Duodenal mucosa (tissue), 2 donors: Measurements from ENCODE around the gene GATB.

ENCODE experiments used
- H3K27ac ChIP-seq: one replicate; pipeline ENCODE4 v1.7.0; 2013; ENCODE audit warnings: low read depth, low read length
- H3K27me3 ChIP-seq, 2 donors: one replicate each; pipeline ENCODE4 v1.7.0; 2013; ENCODE audit warnings: low read length in 2 of 2, control low read depth in 1 of 2; ENCODE audit not compliant: insufficient read depth in 2 of 2, control insufficient read depth in 1 of 2
- H3K36me3 ChIP-seq, 2 donors: one replicate each; pipeline ENCODE4 v1.7.0; 2013; ENCODE audit warnings: low read length in 2 of 2, control low read depth in 1 of 2; ENCODE audit not compliant: insufficient read depth in 2 of 2, control insufficient read depth in 1 of 2
- H3K4me1 ChIP-seq, 2 donors: one replicate each; pipeline ENCODE4 v1.7.0; 2013; ENCODE audit warnings: low read length in 2 of 2, control low read depth in 1 of 2; ENCODE audit not compliant: insufficient read depth in 2 of 2, control insufficient read depth in 1 of 2
- H3K4me3 ChIP-seq, 2 donors: one replicate each; pipeline ENCODE4 v1.7.0; 2013; ENCODE audit warnings: low read length in 2 of 2, low read depth in 1 of 2
- H3K9ac ChIP-seq, 2 donors: one replicate each; pipeline ENCODE4 v1.7.0; 2013; ENCODE audit warnings: low read length in 2 of 2, low read depth in 1 of 2
- H3K9me3 ChIP-seq, 2 donors: one replicate each; pipeline ENCODE4 v1.7.0; 2013; ENCODE audit warnings: low read length in 2 of 2, control low read depth in 1 of 2; ENCODE audit not compliant: control insufficient read depth in 1 of 2

Gene GATB

DNA sequence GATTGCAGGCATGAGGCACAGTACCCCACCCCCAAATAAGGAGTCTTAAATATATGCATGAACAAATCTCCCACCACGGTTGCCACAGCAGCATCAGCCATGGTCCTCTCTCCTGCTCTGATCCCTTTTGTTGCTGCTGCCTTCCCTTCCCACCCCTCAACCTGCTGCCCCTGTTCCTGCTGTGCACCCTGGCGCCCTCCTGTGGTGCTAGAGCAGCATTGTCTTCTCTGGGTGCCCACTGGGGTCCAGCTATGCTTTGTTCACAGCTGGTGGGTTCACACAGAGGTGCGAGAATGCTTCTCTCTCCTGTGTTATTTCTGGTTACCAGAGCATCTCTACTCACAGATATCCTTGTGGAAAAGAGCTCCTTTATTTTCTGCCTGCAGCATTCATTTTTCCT, 116.2 kb downstream of the GATB start:
- Histone ChIP-seq H3K27me3 (no peaks in the 10 kb centered on the region), H3K36me3 (peaks cover 5 to 16% of the 10 kb centered on the region in 2 donors), H3K27ac (no peak overlapping the region), H3K9me3 (no peaks in the 10 kb centered on the region), H3K4me3 (no peak overlapping the region), H3K9ac (no peak overlapping the region), H3K4me1 (no peaks in the 10 kb centered on the region)

DNA sequence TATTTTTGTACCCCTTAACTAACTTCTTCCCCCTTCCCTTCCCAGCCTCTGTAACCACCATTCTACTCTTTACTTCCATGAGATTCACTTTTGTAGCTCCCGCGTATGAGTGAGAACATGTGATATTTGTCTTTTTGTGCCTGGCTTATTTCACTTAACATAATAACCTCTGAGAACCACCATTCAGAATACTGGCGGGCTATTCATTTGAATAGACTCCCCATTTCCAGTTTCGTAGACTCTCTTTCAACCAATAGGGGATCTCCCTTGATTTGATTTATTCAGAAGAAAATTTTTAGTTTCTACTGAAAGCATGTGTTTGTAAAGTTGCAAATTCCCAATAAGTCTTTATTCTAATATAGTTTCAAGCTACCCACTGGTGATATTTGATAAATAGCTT, 117.2 kb downstream of the GATB start:
- H3K4me1 ChIP-seq: no peaks in the 10 kb centered on the region
- H3K27ac ChIP-seq: no peak overlapping the region
- H3K36me3 ChIP-seq: peaks cover 5 to 12% of the 10 kb centered on the region in 2 donors
- H3K9me3 ChIP-seq: no peaks in the 10 kb centered on the region
- H3K4me3 ChIP-seq: no peak overlapping the region
- H3K27me3 ChIP-seq: no peaks in the 10 kb centered on the region
- no peak overlapping the region for H3K9ac ChIP-seq

DNA sequence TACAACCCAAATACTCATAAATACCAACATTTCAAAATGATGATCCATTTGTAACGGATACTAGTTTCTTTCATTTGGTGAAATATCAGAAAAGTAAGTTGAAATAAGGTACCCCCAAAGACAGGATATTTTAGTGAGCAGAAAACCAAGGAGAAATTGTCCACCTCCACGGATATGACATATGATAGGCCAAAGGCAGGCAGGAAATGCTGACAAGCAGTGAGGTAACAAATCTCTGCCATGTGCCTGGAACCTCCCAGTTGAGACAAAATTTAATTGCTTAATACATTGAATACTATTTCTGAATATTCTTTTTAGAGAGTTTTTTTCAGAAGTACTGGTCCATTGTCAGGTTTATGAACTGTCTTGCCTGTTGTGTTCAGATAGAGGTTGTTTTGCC, 118.8 kb downstream of the GATB start:
- Histone ChIP-seq H3K9me3 (no peaks in the 10 kb centered on the region), H3K27ac (no peak overlapping the region), H3K9ac (no peak overlapping the region), H3K4me3 (no peak overlapping the region), H3K36me3 (peaks cover 5% of the 10 kb centered on the region in 2 donors), H3K27me3 (no peaks in the 10 kb centered on the region), H3K4me1 (no peaks in the 10 kb centered on the region)

DNA sequence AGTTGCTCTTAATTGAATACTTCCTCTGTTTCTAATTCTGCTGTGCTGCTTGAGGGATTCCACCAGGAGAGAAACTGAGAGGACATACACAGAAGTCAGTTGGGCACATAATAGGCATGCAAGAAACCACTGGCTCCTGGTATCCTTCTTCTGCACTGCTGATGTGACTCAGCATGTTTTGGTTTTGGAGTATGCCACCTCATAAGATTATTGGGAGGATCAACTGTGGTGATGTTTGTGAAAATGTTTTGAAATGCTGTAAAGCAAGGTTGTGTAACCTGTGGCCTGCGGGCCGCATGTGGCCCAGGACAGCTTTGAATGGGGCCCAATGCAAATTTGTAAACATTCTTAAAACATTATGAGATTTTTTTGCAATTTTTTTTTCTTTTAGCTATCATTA, 119.6 kb downstream of the GATB start:
- no peaks in the 10 kb centered on the region for H3K9me3 ChIP-seq
- H3K36me3 ChIP-seq: no peaks in the 10 kb centered on the region
- H3K9ac ChIP-seq: no peak overlapping the region
- H3K27me3 ChIP-seq: no peaks in the 10 kb centered on the region
- no peaks in the 10 kb centered on the region for H3K4me1 ChIP-seq
- H3K27ac ChIP-seq: no peak overlapping the region
- no peak overlapping the region for H3K4me3 ChIP-seq

DNA sequence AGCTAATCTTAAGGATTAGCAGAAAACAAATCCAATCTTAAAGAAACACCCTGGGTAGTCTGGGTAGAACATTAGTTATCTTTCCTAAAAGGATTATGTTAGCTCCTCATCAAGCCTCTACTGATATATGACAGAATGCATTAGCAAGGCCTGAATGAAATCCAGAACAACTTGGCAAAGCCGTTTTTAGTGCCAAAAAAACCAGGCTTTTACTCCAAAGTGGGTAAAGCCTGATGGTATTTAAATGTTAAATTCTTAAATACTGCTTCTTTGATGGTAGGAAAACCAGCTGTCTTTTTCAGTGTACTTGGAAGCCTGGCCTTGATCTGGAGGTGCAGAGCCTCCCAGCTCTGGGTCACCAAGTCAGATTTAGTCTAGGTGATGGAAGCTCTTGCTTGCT, 120.4 kb downstream of the GATB start:
- no peaks in the 10 kb centered on the region for H3K9me3 ChIP-seq
- H3K27ac ChIP-seq: no peak overlapping the region
- no peak overlapping the region for H3K4me3 ChIP-seq

DNA sequence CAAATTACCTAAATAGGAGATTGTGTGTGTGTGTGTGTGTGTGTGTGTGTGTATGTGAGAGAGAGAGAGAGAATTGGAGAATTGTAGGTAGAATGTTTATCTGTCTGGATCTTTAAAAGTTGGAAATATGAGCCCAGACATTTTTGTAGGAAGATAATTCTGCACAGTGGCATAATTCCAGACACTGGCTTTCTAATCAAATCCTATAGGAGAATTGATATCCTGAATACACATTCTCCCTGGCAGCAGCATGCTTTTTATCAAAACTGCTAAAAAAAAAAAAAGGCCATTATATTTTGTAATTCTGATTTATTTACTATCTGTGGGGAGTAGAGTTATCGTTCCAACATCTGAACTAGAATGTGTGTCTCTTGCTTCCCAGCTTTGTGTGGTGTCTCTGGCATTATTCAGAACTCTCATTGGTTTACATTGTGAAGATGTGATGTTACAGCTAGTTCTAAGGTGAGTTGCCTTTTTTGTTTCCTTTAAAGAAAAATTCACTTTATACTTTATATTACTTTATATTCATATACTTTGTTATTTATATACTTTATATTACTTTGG, 122.4 kb downstream of the GATB start:
- H3K9me3 ChIP-seq: no peaks in the 10 kb centered on the region
- H3K4me3 ChIP-seq: no peak overlapping the region
- H3K4me1 ChIP-seq: no peaks in the 10 kb centered on the region
- H3K9ac ChIP-seq: no peak overlapping the region
- no peaks in the 10 kb centered on the region for H3K27me3 ChIP-seq
- H3K36me3 ChIP-seq: no peaks in the 10 kb centered on the region
- H3K27ac ChIP-seq: no peak overlapping the region

More for the DNA sequence above, 120.4 kb downstream of the GATB start:
- Histone ChIP-seq H3K36me3 (no peaks in the 10 kb centered on the region), H3K9ac (no peak overlapping the region), H3K4me1 (no peaks in the 10 kb centered on the region), H3K27me3 (no peaks in the 10 kb centered on the region)

DNA sequence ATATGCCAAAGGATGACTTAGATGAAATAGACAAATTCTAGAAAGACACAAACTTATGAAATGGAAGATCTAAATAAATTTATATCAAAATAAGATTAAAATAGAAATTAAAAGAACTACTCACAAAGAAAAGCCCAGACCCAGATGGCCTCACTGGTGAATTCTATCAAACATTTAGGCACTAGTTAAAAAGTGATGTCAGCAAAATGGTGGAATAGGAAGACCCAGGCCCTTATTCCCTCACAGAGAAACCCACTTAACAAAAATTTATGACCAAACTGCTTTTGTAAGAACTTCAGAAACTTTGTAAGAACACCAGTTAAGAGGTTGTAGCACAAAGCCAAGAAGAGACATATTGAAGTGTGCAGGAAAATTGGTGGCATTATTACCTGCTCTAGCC, 129.5 kb downstream of the GATB start:
- H3K27ac ChIP-seq: no peak overlapping the region

DNA sequence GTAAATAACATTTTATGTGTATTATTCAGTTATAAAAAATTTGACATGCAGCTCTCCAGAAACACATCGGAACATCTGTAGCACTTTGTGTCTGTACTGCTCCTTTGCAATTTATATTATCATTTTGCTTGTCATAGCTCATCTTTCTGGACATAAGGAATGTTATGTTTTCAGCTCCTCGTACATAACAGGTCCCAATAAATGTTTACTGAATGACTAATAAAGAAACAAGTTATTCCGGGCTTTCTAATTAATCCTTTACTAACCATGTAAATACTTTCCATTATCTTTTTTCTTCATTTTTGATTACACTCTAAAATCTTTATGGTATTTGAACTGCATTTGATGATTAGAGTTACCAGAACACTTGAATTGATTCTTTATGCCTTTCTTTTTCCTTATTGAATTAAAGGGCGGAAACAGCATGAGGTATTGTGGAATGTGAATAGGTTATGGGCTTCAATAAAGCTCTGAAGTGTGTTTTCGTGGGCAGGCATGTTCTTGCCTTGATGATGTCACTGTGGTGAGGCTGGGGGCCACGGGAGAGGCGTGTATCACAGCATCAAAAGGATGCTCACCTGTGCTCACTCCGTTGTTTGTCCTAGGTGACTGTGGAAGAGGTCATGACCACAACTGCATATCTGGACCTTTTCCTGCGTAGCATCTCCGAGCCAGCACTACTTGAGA, 131.6 kb downstream of the GATB start:
- H3K9ac ChIP-seq: no peak overlapping the region
- no peaks in the 10 kb centered on the region for H3K4me1 ChIP-seq
- H3K9me3 ChIP-seq: no peaks in the 10 kb centered on the region
- H3K27ac ChIP-seq: no peak overlapping the region
- no peaks in the 10 kb centered on the region for H3K27me3 ChIP-seq
- no peak overlapping the region for H3K4me3 ChIP-seq
- H3K36me3 ChIP-seq: no peaks in the 10 kb centered on the region

More for the DNA sequence above, 129.5 kb downstream of the GATB start:
- no peaks in the 10 kb centered on the region for H3K9me3 ChIP-seq
- H3K4me3 ChIP-seq: no peak overlapping the region
- H3K27me3 ChIP-seq: no peaks in the 10 kb centered on the region
- H3K36me3 ChIP-seq: no peaks in the 10 kb centered on the region
- no peak overlapping the region for H3K9ac ChIP-seq
- H3K4me1 ChIP-seq: no peaks in the 10 kb centered on the region

DNA sequence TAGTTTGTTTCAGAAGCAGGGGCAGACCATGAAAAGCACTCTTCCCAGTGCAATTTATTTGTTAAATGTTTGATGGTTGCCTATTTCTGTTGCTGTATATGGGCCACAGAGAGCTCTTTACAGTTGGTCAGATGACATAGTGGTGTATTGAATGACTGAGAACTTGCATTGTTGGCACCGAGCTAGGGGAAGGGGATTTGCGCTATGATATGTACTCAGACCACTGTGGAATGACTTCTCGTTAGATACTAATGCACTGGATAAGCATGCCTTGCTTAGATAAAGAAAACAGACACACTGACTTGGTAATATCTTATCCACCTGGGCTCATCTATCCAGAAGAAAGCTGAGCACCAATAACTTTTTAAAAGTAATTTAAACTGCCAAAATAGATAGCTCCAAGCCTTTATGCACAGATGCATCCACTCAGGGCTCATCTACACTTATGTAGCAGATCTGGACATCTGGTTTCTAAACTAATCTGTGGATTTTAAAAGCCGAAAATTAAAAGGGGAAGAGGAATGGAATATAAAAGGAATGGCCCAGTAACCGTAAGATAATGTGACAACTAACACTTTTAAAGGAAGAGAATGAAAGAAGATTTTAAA, 132.7 kb downstream of the GATB start:
- H3K27ac ChIP-seq: no peak overlapping the region

DNA sequence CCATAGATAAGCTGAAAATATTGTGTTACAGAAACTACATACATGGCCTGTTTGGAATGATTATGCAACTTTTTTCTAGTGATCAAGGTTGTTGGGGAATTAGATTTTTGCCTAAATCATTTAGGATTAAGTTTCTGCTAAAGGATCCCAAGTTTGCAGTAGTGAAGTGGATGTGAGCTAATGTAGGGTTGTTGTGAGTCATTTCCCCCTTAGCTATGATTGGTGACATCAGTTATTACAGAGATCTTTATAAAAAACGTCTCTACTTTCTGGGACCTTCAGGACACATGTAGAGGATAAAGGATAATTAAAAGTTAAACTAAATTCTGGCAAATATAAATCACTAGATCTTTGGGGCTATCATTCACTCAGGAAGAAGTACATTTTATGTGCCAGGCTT, 133.3 kb downstream of the GATB start:
- H3K4me1 ChIP-seq: no peaks in the 10 kb centered on the region
- H3K9ac ChIP-seq: no peak overlapping the region
- no peak overlapping the region for H3K4me3 ChIP-seq
- no peak overlapping the region for H3K27ac ChIP-seq
- H3K36me3 ChIP-seq: no peaks in the 10 kb centered on the region
- H3K9me3 ChIP-seq: no peaks in the 10 kb centered on the region
- H3K27me3 ChIP-seq: no peaks in the 10 kb centered on the region

More for the DNA sequence above, 132.7 kb downstream of the GATB start:
- no peaks in the 10 kb centered on the region for H3K36me3 ChIP-seq
- no peaks in the 10 kb centered on the region for H3K4me1 ChIP-seq
- no peak overlapping the region for H3K4me3 ChIP-seq
- no peak overlapping the region for H3K9ac ChIP-seq
- H3K27me3 ChIP-seq: no peaks in the 10 kb centered on the region
- no peaks in the 10 kb centered on the region for H3K9me3 ChIP-seq
